Erythroblast (primary cell): ENCODE data around the gene PKN2.

Experiments used
- GATA1 ChIP-seq: IDR thresholded peaks from 2 replicates; pipeline ENCODE4 v1.6.1; 2011; ENCODE audit warnings: low read depth, mild to moderate bottlenecking, control low read depth, low read length, moderate library complexity
- POLR2A ChIP-seq: IDR thresholded peaks from 2 replicates; pipeline ENCODE4 v1.6.1; 2011; ENCODE audit warnings: mild to moderate bottlenecking, low read length

DNA sequence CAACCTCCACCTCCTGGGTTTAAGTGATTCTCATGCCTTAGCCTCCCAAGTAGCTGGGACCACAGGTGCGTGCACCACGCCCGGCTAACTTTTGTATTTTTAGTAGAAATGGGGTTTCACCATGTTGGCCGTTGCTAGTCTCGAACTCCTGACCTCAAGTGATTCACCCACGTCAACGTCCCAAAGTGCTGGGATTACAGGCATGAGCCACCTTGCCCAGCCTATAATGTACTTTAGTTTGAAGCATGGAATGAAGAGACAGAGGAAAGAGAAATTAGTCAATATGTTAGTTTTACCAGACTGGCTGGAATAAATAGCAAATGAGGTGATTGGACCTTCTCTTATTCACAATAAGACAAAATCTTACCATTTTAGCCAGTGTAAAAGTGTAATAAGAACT is 118.3 kb downstream of the PKN2 start:
- TF ChIP-seq POLR2A (no peak), GATA1 (no peak)
